Small intestine (tissue), 7 donors: ENCODE results near the gene PLLP. TPM values are rescaled to one million over a fixed set of nuclear protein-coding genes. Genes with fewer than 3 reads are reported as not detected.

Source experiments
- DNase-seq, 2 donors: peaks; one replicate each; pipeline versions ENCODE4 v3.0.0 to v3.0.0-alpha.2; 2013
- FAIRE-seq: peaks from 2 replicates; lab custom pipeline; 2012; peaks lifted over from hg19 to GRCh38; lab: Jason Lieb, UNC
- H3K27ac ChIP-seq, 3 donors: one replicate each; pipeline ENCODE4 v1.5.1; 2013; ENCODE audit warnings: low read length in 2 of 3, mild to moderate bottlenecking in 2 of 3, control low read depth in 1 of 3, inconsistent platforms in 1 of 3, low read depth in 1 of 3, moderate library complexity in 1 of 3
- H3K27me3 ChIP-seq, 3 donors: one replicate each; pipeline ENCODE4 v1.6.1; 2013; ENCODE audit warnings: low read length in 3 of 3, inconsistent platforms in 1 of 3; ENCODE audit not compliant: control insufficient read depth in 3 of 3, insufficient read depth in 3 of 3
- H3K36me3 ChIP-seq, 3 donors: one replicate each; pipeline ENCODE4 v1.6.1; 2013; ENCODE audit warnings: low read length in 3 of 3, inconsistent platforms in 1 of 3, low read depth in 1 of 3, mild to moderate bottlenecking in 1 of 3, moderate library complexity in 1 of 3; ENCODE audit not compliant: control insufficient read depth in 3 of 3, insufficient read depth in 2 of 3
- H3K4me1 ChIP-seq, 3 donors: one replicate each; pipeline ENCODE4 v1.6.1; 2013; ENCODE audit warnings: low read length in 2 of 3, inconsistent platforms in 1 of 3, low read depth in 1 of 3, mild to moderate bottlenecking in 1 of 3, moderate library complexity in 1 of 3; ENCODE audit not compliant: control insufficient read depth in 3 of 3, insufficient read depth in 2 of 3
- H3K4me3 ChIP-seq, 3 donors: one replicate each; pipeline ENCODE4 v1.5.1; 2013; ENCODE audit warnings: low read length in 3 of 3, control low read depth in 1 of 3, inconsistent platforms in 1 of 3, low read depth in 1 of 3, mild to moderate bottlenecking in 1 of 3, moderate library complexity in 1 of 3
- H3K9me3 ChIP-seq, 2 donors: one replicate each; pipeline ENCODE4 v1.6.1; 2013; ENCODE audit warnings: low read depth in 1 of 2, low read length in 1 of 2; ENCODE audit not compliant: control insufficient read depth in 2 of 2, insufficient read depth in 1 of 2
- WGBS, 3 donors: extraction: QIAGEN DNeasy Blood & Tissue Kit; methylation state at CpG; one replicate each; pipeline ENCODE4 v1.1.7; 2013; 5-methylcytosine and 5-hydroxymethylcytosine counted together
- polyA plus RNA-seq, 4 donors: library from polyadenylated mRNA; stranded (reverse) in 3 of 4; unstranded in 1 of 4; fragments of 200-250 nt in 3 of 4; fragments of 120-200 nt in 1 of 4; gene quantifications; one replicate each; pipeline versions ENCODE4 v1.2.1 to v1.2.3, GENCODE V29; 2013
- donor health status: healthy with polysubstance abuse.
- donor health status: control.
- donor health status: control.
- donor health status: Bipolar disorder and iron deficiency.
- donor health status: healthy.

Gene PLLP
- polyA plus RNA-seq, 4 donors: 56.9 to 162 (median 138) TPM

- Histone ChIP-seq H3K4me3 (no peak overlapping the region), H3K27me3 (no peaks in the 10 kb centered on the region), H3K4me1 (no peaks in the 10 kb centered on the region), H3K27ac (no peak overlapping the region), H3K36me3 (peaks cover 8 to 41% (median 34%) of the 10 kb centered on the region in 3 donors), H3K9me3 (no peaks in the 10 kb centered on the region)
- FAIRE-seq: no peak
- 94 to 96% (median 94%) methylated on average over 4 of the region's 4 CpGs for WGBS, 3 donors
- no peak for DNase-seq
Measured at GRCh38 chr16:57226701-57227621, 57.5 kb downstream of the PLLP start.

DNA sequence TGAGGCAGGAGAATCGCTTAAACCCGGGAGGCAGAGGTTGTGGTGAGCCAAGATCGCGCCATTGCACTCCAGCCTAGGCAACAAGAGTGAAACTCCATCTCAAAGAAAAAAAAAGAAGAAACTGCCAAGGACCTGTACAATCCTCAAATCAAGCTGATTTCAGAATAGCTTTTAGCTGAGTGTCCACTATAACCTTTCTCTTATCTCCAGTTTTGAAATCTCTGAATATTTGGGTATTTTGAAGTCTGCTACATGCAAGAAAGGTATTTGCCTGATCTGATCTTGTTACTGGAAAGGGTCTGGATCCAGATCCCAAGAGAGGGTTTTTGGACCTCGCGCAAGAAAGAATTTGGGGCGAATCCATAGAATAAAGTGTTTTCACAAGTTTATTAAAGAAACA, 58.5 kb downstream of the PLLP start:
- Histone ChIP-seq H3K27ac (no peak overlapping the region), H3K4me3 (no peak overlapping the region), H3K36me3 (peaks cover 11 to 43% (median 36%) of the 10 kb centered on the region in 3 donors), H3K9me3 (no peaks in the 10 kb centered on the region), H3K4me1 (no peaks in the 10 kb centered on the region), H3K27me3 (no peaks in the 10 kb centered on the region)
- DNase-seq: no peak
- WGBS, 3 donors: 96 to 98% (median 97%) methylated on average over 7 of the region's 7 CpGs
- FAIRE-seq: no peak

GRCh38 chr16:57224651-57225335, 59.7 kb downstream of the PLLP start:
- DNase-seq (no peak), FAIRE-seq (no peak)
- 93 to 96% (median 96%) methylated on average over 6 of the region's 6 CpGs for WGBS, 3 donors
- Histone ChIP-seq H3K4me3 (no peak overlapping the region), H3K27ac (no peak overlapping the region), H3K4me1 (no peaks in the 10 kb centered on the region), H3K9me3 (no peaks in the 10 kb centered on the region), H3K27me3 (no peaks in the 10 kb centered on the region), H3K36me3 (peaks cover 11 to 39% (median 36%) of the 10 kb centered on the region in 3 donors)

DNA sequence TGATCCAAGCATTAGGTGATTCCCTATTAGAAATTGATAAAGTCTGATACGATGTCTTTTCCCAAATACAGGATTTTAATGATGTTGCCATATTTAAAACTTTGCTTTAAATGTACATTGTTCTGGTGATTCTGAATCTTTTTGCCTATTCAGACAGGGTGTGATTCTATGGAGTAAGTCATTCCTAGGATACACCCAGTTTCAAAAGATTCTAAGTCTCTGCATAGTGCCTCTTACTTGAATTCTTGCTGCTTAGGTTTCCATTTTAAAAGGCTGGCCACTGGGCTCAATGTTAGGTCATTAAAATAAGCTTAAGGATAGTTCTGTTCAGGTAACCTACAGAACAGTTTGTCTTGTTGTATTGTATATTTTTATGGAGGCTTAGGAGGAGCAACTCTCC, 61.4 kb downstream of the PLLP start:
- no peak overlapping the region for H3K4me3 ChIP-seq
- H3K9me3 ChIP-seq: no peaks in the 10 kb centered on the region
- no peak for FAIRE-seq
- no peak for DNase-seq
- 91 to 100% (median 97%) methylated on average over 1 of the region's 1 CpG for WGBS, 3 donors
- no peaks in the 10 kb centered on the region for H3K27me3 ChIP-seq
- no peak overlapping the region for H3K27ac ChIP-seq
- H3K4me1 ChIP-seq: no peaks in the 10 kb centered on the region
- peaks cover 10 to 35% (median 28%) of the 10 kb centered on the region in 3 donors for H3K36me3 ChIP-seq

DNA sequence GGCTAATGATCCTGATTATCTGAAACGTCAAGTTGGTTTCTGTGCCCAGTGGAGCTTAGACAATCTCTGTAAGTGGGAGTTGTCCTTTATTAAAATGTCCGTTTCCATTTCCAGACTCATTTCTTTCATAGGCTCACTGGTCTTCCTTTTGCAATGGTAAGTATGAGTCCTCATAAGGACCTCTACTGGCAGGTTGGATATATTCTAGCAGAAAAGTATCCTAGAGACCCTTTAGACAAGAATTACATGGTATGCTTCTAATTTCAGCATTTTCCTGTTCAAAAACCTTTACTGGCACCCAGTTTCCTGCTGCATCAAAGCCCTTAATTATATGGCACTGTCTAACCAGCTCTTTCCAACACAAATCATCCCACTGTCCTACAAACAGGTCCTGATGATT, 67.5 kb downstream of the PLLP start:
- no peak overlapping the region for H3K27ac ChIP-seq
- H3K4me3 ChIP-seq: peak overlapping the region in 1 of 3 donors; percentile 7
- peaks cover 27 to 47% (median 32%) of the 10 kb centered on the region in 3 donors for H3K36me3 ChIP-seq
- peaks cover 0 to 13% of the 10 kb centered on the region in 2 donors for H3K9me3 ChIP-seq
- H3K27me3 ChIP-seq: no peaks in the 10 kb centered on the region
- 85 to 98% (median 93%) methylated on average over 2 of the region's 2 CpGs for WGBS, 3 donors
- no peak for FAIRE-seq
- DNase-seq: no peak
- no peaks in the 10 kb centered on the region for H3K4me1 ChIP-seq

DNA sequence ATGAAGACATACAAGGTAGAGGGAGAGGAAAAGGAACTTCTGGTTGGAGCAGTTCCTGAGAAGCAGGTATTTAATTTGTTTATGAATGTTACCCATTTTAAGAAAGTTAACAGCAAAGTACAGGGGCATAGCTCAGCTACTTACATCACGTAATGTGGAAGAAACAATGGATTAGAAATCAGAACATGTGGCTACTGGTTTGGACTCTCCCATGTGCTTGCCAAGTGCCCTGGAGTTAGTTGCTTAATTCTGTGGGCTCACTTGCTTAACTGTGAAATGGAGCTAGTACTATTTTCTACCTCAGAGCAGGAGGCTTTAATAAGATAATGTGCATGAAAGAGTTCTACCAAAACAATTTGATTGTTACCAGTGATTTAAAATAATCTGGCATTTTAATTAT, 71.0 kb downstream of the PLLP start:
- Histone ChIP-seq H3K27me3 (no peaks in the 10 kb centered on the region), H3K9me3 (peaks cover 0 to 13% of the 10 kb centered on the region in 2 donors), H3K4me3 (no peak overlapping the region), H3K27ac (no peak overlapping the region), H3K4me1 (no peaks in the 10 kb centered on the region), H3K36me3 (peaks cover 31 to 57% (median 32%) of the 10 kb centered on the region in 3 donors)
- FAIRE-seq (no peak), DNase-seq (no peak)
- WGBS, 3 donors: 96 to 99% (median 97%) methylated on average over 1 of the region's 1 CpG

GRCh38 chr16:57209780-57210179, 74.7 kb downstream of the PLLP start:
- no peak for FAIRE-seq
- no peak for DNase-seq
- Histone ChIP-seq H3K36me3 (peaks cover 15 to 61% (median 19%) of the 10 kb centered on the region in 3 donors), H3K4me1 (no peaks in the 10 kb centered on the region), H3K9me3 (no peaks in the 10 kb centered on the region), H3K4me3 (no peak overlapping the region), H3K27ac (no peak overlapping the region), H3K27me3 (no peaks in the 10 kb centered on the region)
- 98% methylated on average over 5 of the region's 5 CpGs for WGBS, 3 donors

GRCh38 chr16:57208926-57209325, 75.5 kb downstream of the PLLP start:
- WGBS, 3 donors: 95 to 100% (median 97%) methylated on average over 1 of the region's 1 CpG
- no peak for FAIRE-seq

More at GRCh38 chr16:57208926-57209325, 75.5 kb downstream of the PLLP start:
- no peak for DNase-seq
- Histone ChIP-seq H3K4me1 (no peaks in the 10 kb centered on the region), H3K4me3 (no peak overlapping the region), H3K27ac (no peak overlapping the region), H3K27me3 (no peaks in the 10 kb centered on the region), H3K36me3 (peaks cover 13 to 57% (median 13%) of the 10 kb centered on the region in 3 donors), H3K9me3 (no peaks in the 10 kb centered on the region)
